Measurements from ENCODE around the gene FAM163A.

- TF ChIP-seq, protein P1, sequence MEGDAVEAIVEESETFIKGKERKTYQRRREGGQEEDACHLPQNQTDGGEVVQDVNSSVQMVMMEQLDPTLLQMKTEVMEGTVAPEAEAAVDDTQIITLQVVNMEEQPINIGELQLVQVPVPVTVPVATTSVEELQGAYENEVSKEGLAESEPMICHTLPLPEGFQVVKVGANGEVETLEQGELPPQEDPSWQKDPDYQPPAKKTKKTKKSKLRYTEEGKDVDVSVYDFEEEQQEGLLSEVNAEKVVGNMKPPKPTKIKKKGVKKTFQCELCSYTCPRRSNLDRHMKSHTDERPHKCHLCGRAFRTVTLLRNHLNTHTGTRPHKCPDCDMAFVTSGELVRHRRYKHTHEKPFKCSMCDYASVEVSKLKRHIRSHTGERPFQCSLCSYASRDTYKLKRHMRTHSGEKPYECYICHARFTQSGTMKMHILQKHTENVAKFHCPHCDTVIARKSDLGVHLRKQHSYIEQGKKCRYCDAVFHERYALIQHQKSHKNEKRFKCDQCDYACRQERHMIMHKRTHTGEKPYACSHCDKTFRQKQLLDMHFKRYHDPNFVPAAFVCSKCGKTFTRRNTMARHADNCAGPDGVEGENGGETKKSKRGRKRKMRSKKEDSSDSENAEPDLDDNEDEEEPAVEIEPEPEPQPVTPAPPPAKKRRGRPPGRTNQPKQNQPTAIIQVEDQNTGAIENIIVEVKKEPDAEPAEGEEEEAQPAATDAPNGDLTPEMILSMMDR (IDR thresholded peaks at IDR 0.05) = no peak
- TF ChIP-seq POLR2A (IDR thresholded peaks at IDR 0.05) (no peak), POLR2AphosphoS5 (IDR thresholded peaks at IDR 0.05) (no peak)
These were observed 75.7 kb downstream of the FAM163A start for GRCh38 chr1:179818743-179819173.

Data from prostate gland (tissue), 2 donors.